MM.1S (cell line): Measurements from ENCODE around the gene MOGAT3.
A peak's percentile ranks its signal among the peaks of the same experiment; 100 is the strongest.

Experiments
- DNase-seq: peaks from one replicate; pipeline ENCODE4 v3.0.0-alpha.2; 2015
- H2AFZ ChIP-seq: fragments of 300-600 bp; sonication (generic); 2 replicates; pipeline ENCODE4 v1.6.0; 2016; ENCODE audit warnings: antibody characterized with exemption, low read length
- H3F3A ChIP-seq: fragments of 300-600 bp; sonication (generic); 2 replicates; pipeline ENCODE4 v1.6.1; 2016; ENCODE audit warnings: mild to moderate bottlenecking, antibody characterized with exemption, low read length, moderate library complexity, mixed read lengths; ENCODE audit not compliant: insufficient read depth
- H3K27ac ChIP-seq: fragments of 300-600 bp; sonication (generic); 2 replicates; pipeline ENCODE4 v1.5.1; 2016; ENCODE audit warnings: mild to moderate bottlenecking, low read length
- H3K27me3 ChIP-seq: fragments of 300-600 bp; sonication (generic); replicated peaks from 2 replicates; pipeline ENCODE4 v1.6.0; 2016; ENCODE audit warnings: low read length; ENCODE audit not compliant: insufficient read depth
- H3K36me3 ChIP-seq: fragments of 300-600 bp; sonication (generic); replicated peaks from 2 replicates; pipeline ENCODE4 v1.6.1; 2016; ENCODE audit warnings: mild to moderate bottlenecking, low read length, mixed read lengths; ENCODE audit not compliant: insufficient read depth
- H3K4me1 ChIP-seq: fragments of 300-600 bp; sonication (generic); 2 replicates; pipeline ENCODE4 v1.6.1; 2016; ENCODE audit warnings: low read length, mixed read lengths
- H3K4me2 ChIP-seq: fragments of 300-600 bp; sonication (generic); 2 replicates; pipeline ENCODE4 v1.6.0; 2016; ENCODE audit warnings: low read depth, low read length
- H3K4me3 ChIP-seq: fragments of 300-600 bp; sonication (generic); 2 replicates; pipeline ENCODE4 v1.5.1; 2016; ENCODE audit warnings: low read length, mixed read lengths
- H3K79me2 ChIP-seq: fragments of 300-600 bp; sonication (generic); 2 replicates; pipeline ENCODE4 v1.6.1; 2016; ENCODE audit warnings: mixed run types, low read length, mixed read lengths
- H3K9ac ChIP-seq: fragments of 300-600 bp; sonication (generic); 2 replicates; pipeline ENCODE4 v1.6.1; 2016; ENCODE audit warnings: low read length, mixed read lengths
- H3K9me2 ChIP-seq: fragments of 300-600 bp; sonication (generic); replicated peaks from 2 replicates; pipeline ENCODE4 v1.6.1; 2016; ENCODE audit warnings: mild to moderate bottlenecking, low read length, mixed read lengths; ENCODE audit not compliant: insufficient read depth
- H3K9me3 ChIP-seq: fragments of 300-600 bp; sonication (generic); replicated peaks from 2 replicates; pipeline ENCODE4 v1.6.1; 2016; ENCODE audit warnings: mild to moderate bottlenecking, low read length, mixed read lengths; ENCODE audit not compliant: insufficient read depth
- H4K20me1 ChIP-seq: fragments of 300-600 bp; sonication (generic); 2 replicates; pipeline ENCODE4 v1.6.1; 2016; ENCODE audit warnings: mild to moderate bottlenecking, low read length, moderate library complexity, mixed read lengths; ENCODE audit not compliant: insufficient read depth
- EZH2 ChIP-seq: fragments of 300-600 bp; sonication (generic); optimal IDR thresholded peaks from 2 replicates; pipeline ENCODE3; 2017; ENCODE audit warnings: low read depth, mild to moderate bottlenecking, antibody characterized with exemption, low read length, mixed read lengths
- EZH2phosphoT487 ChIP-seq: fragments of 300-600 bp; sonication (generic); IDR thresholded peaks from 2 replicates; pipeline ENCODE4 v1.6.1; 2018; ENCODE audit warnings: antibody characterized with exemption, low read length
- TF ChIP-seq, protein P1 (sequence below): fragments of 300-600 bp; sonication (generic); IDR thresholded peaks from 2 replicates; pipeline ENCODE4 v1.5.1; 2016; ENCODE audit warnings: antibody characterized with exemption, low read length, mixed read lengths

The MOGAT3 gene

DNA sequence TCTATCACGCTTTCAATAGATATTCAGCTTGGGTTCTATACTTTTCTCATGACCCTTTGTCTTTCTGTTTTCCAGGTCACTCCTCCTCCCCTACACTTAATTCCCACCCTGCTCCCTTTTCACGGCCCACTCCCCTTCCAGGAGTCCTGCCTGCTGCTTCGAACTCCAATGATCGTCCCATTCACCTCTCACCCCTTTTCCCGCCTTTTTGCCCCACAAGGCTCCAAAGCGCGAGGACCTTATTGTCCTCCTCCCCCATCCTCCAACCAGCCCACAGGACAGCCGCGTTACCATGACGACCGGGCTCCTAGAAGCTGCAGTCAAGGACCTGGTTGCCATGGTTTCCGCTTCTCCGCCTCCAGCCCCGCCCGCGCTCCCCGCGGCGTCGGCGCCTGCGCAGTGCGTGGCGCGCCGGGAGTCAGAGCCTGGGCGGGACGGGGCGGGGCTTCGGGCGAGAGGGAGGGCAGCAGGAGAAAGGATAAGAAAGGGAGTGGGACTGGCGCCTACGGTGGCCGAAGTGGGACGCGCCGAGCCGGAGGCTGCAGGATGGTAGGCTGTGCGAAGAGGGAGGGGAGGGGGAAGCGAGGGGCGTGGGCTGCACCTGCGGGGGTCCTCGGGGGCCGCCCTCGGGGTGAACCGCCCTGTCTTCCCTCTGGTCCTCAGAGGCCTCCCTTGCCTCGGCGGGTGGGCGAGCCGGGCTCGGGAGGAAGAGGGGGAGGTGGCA is 46.7 kb downstream of the MOGAT3 start, which contains the start of gene AP1S1:
Gene AP1S1, plus strand, starts transcription at position 508 of the 724 bp plus-strand sequence. Its CDS starts 39 bp downstream, at position 547.
- Histone ChIP-seq H3K36me3 (no peaks in the 10 kb centered on the region), H3K4me1 (peaks cover 9% of the 10 kb centered on the region; the same call in 1 of the 2 replicates), H4K20me1 (no peaks in the 10 kb centered on the region), H3K79me2 (no peaks in the 10 kb centered on the region), H3K4me3 (peak within 1 kb of the TSS; percentile 86), H3K27ac (no peak within 1 kb of the TSS), H2AFZ (peak within 1 kb of the TSS; percentile 90), H3K9ac (peak within 1 kb of the TSS; percentile 64; the same call in 1 of the 2 replicates), H3F3A (no peaks in the 10 kb centered on the region), H3K9me2 (no peaks in the 10 kb centered on the region), H3K27me3 (peaks cover 42% of the 10 kb centered on the region), H3K9me3 (no peaks in the 10 kb centered on the region), H3K4me2 (peak within 1 kb of the TSS; percentile 83; the same call in 1 of the 2 replicates)
- peak; percentile 97 for DNase-seq
- TF ChIP-seq EZH2 = no peak
- TF ChIP-seq, protein P1, sequence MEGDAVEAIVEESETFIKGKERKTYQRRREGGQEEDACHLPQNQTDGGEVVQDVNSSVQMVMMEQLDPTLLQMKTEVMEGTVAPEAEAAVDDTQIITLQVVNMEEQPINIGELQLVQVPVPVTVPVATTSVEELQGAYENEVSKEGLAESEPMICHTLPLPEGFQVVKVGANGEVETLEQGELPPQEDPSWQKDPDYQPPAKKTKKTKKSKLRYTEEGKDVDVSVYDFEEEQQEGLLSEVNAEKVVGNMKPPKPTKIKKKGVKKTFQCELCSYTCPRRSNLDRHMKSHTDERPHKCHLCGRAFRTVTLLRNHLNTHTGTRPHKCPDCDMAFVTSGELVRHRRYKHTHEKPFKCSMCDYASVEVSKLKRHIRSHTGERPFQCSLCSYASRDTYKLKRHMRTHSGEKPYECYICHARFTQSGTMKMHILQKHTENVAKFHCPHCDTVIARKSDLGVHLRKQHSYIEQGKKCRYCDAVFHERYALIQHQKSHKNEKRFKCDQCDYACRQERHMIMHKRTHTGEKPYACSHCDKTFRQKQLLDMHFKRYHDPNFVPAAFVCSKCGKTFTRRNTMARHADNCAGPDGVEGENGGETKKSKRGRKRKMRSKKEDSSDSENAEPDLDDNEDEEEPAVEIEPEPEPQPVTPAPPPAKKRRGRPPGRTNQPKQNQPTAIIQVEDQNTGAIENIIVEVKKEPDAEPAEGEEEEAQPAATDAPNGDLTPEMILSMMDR = no peak
- TF ChIP-seq EZH2phosphoT487 = no peak

DNA sequence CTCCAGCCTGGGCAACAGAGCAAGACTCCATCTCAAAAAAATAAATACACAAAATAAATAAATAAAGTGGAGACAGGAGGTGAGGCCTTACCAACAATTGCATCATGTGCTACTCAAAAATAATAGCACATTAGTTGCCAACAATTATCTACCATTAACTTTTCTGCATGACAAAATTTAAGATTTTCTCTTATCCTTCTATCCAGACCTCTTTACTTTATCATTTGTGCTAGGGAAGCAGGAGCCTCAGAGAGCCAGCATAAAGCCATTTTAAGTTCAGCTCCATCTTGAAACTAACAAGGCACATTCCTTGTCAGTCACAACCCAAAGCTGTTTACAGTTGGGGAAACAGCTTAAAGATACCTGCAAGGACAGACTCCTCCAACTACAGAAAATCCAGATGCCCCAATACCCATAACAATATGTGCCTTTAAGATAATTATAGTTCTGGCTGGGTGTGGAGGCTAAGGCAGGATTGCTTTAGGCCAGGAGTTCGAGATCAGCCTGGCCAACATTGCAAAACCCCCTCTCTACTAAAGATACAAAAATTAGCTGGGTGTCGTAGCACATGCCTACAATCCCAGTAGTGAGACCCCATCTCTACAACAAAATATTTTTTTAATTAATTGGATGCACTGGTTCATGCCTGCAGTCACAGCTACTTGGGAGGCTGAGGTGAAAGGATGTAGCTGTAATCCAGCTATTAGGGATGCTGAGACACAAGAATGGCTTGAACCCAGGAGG is 48.8 kb downstream of the MOGAT3 start:
- Histone ChIP-seq H3K9ac (no peak overlapping the region), H3K79me2 (no peaks in the 10 kb centered on the region), H2AFZ (no peak overlapping the region), H3K4me2 (no peak overlapping the region), H3K36me3 (no peaks in the 10 kb centered on the region), H4K20me1 (no peaks in the 10 kb centered on the region), H3K4me1 (peaks cover 9% of the 10 kb centered on the region; the same call in 1 of the 2 replicates), H3F3A (no peaks in the 10 kb centered on the region), H3K27ac (no peak overlapping the region), H3K9me2 (no peaks in the 10 kb centered on the region), H3K9me3 (no peaks in the 10 kb centered on the region), H3K4me3 (no peak overlapping the region), H3K27me3 (peaks cover 60% of the 10 kb centered on the region)
- TF ChIP-seq EZH2 = no peak
- TF ChIP-seq, protein P1 = no peak
- no peak for TF ChIP-seq EZH2phosphoT487
- DNase-seq = no peak
